Measurements from ENCODE around the gene GMEB2. TPM values are rescaled to one million over a fixed set of nuclear protein-coding genes. Genes with fewer than 3 reads are reported as not detected.
A peak's percentile ranks its signal among the peaks of the same experiment; 100 is the strongest.

GMEB2 gene
- polyA plus RNA-seq, 1 experiment, result 7.4 TPM

DNA sequence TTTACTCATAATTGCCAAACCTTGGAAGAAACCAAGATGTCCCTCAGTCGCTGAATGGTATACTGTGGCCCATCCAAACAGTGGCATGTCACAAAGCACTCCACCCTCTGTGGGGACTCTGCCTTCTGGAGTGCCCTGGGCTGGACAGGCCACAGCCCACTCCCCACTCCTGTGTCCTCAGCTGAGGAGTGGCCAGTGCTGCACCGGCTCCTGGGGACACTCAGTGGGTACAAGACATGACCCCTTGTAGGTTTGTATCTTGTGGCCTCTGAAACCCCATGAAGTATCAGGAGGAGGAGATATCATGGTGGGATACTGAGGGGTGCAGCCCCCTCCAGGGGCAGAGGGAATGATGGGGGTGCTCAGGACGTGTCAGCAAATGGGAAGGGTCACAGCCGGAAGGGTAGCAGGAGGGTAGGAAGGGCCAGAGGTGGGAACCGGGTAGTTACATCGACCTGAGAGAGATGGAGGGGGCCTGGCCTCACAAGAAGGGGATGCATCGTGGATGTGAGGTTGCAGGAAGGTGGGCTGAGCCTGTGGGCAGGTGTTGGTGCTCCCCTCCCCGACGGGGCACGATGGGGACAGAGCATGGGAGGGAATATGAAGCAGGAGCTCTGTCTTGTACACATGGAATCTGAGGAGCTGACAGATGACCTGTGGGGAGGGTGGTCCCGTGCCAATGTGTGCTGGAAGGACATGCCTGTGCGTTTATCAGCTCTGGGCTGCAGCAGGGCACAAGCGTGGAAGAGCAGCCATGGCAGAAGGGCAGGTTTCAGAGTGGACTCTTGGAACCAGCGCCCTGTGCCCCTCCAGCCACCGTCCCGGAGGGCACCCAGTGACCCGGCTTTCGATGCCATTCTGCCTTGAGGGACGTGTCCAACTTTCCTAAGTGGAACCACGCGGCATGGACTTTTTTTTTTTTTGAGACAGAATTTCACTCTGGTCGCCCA is 41.0 kb downstream of the GMEB2 start:
- ChIA-PET POLR2A (no interaction called here), CTCF (no interaction called here)
- H3K4me3 ChIP-seq (ENCODE audit: low read depth, low read length), result no peak overlapping the region
- peaks cover 9% of the 10 kb centered on the region for H3K36me3 ChIP-seq (ENCODE audit: control insufficient read depth, insufficient read depth, low read length)
- no peaks in the 10 kb centered on the region for H3K27me3 ChIP-seq (ENCODE audit: control insufficient read depth, insufficient read depth, low read length)
- TF ChIP-seq, protein P1, sequence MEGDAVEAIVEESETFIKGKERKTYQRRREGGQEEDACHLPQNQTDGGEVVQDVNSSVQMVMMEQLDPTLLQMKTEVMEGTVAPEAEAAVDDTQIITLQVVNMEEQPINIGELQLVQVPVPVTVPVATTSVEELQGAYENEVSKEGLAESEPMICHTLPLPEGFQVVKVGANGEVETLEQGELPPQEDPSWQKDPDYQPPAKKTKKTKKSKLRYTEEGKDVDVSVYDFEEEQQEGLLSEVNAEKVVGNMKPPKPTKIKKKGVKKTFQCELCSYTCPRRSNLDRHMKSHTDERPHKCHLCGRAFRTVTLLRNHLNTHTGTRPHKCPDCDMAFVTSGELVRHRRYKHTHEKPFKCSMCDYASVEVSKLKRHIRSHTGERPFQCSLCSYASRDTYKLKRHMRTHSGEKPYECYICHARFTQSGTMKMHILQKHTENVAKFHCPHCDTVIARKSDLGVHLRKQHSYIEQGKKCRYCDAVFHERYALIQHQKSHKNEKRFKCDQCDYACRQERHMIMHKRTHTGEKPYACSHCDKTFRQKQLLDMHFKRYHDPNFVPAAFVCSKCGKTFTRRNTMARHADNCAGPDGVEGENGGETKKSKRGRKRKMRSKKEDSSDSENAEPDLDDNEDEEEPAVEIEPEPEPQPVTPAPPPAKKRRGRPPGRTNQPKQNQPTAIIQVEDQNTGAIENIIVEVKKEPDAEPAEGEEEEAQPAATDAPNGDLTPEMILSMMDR (IDR thresholded peaks at IDR 0.05; ENCODE audit: insufficient read depth, low read depth, low read length), result no peak
- no peak for DNase-seq (ENCODE audit: low read depth)

DNA sequence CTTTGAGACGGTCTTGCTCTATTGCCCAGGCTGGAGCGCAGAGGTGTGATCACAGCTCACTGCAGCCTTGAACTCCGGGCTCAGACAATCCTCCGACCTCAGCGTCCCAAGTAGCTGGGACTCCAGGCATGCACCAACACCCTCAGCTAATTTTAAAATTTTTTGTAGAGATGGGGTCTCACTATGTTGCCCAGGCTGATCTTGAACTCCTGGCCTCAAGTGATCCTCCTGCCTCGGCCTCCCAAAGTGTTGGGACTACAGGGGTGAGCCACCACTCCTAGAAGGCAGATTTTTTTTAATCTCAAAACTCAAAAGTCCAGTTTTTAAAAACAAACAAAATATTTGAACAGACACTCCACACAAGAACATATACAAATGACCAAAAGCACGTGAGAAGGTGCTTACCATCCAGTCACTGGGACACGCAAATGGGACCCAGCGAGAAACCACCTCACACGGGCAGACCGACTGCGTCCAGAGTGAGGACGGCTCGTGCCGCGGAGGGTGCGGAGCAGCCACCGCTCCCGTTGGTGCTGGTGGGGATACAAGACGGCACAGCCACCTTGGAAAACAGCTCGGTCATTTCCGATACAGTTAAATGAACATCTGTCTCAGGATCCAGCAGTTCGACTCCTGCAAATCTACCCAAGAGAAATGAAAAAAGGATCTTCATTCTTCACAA is 44.4 kb downstream of the GMEB2 start:
- TF ChIP-seq, protein P1 (IDR thresholded peaks at IDR 0.05; ENCODE audit: insufficient read depth, low read depth, low read length), result no peak
- POLR2A ChIA-PET, result interaction anchor here (0.6 kb wide), 1 partner anchor 8 kb away, joined by 6 read pairs; the partner anchor contains the start of gene HELZ2
- Histone ChIP-seq H3K27me3 (ENCODE audit: control insufficient read depth, insufficient read depth, low read length) (no peaks in the 10 kb centered on the region; the same call in 1 of the 2 replicates), H3K36me3 (ENCODE audit: control insufficient read depth, insufficient read depth, low read length) (peaks cover 1% of the 10 kb centered on the region; the same call in 1 of the 2 replicates), H3K4me3 (ENCODE audit: low read depth, low read length) (no peak overlapping the region)
- CTCF ChIA-PET, result interaction anchor here (1.2 to 1.8 kb wide), 2 partner anchors 45 to 391 kb away, joined by 3 to 7 read pairs; partner anchors contain the start of gene PTK6
- no peak for DNase-seq (ENCODE audit: low read depth)

DNA sequence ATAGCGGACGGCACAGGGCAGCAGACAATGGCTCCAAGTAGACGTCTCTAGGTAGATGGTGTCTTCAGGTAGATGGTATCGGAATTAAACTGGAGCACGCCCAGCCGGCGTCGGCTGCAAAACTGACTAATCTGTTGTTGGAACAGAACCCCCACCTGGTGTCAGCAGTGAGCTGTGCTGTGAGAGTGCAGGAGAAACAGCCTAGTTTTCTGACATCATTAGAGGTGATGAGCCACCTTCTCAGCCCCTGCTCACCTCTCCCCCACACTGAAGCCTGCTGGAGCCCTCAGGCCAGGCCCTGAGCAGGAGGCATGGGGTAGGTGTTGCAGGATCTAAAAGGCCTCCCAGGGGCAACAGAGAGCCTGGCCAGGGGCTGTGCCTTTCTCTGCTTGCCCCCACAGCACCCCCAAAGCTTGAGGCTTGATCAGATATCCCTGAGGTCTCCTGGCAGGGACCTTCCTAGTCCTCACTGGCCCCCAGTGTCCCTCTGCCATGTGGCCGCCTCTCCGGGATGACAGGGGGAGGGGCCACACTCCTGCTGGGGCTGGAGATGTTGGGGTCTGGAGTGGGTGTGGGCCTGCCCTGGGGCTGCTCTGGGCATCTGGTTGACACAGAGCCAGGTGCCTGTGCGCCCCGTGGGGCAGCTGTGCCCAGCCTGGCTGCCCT is 46.0 kb downstream of the GMEB2 start:
- CTCF ChIA-PET, result interaction anchor here (1.2 kb wide), 1 partner anchor 284 kb away, joined by 3 read pairs; the partner anchor contains the start of gene TPD52L2
- TF ChIP-seq, protein P1 (IDR thresholded peaks at IDR 0.05; ENCODE audit: insufficient read depth, low read depth, low read length), result peak; percentile 53
- POLR2A ChIA-PET, result interaction anchor here (0.6 kb wide), 1 partner anchor 378 kb away, joined by 3 read pairs; no protein-coding TSS in a partner anchor
- H3K36me3 ChIP-seq (ENCODE audit: control insufficient read depth, insufficient read depth, low read length), result no peaks in the 10 kb centered on the region
- no peak for DNase-seq (ENCODE audit: low read depth)
- no peak overlapping the region for H3K4me3 ChIP-seq (ENCODE audit: low read depth, low read length)
- no peaks in the 10 kb centered on the region; the same call in 1 of the 2 replicates for H3K27me3 ChIP-seq (ENCODE audit: control insufficient read depth, insufficient read depth, low read length)

DNA sequence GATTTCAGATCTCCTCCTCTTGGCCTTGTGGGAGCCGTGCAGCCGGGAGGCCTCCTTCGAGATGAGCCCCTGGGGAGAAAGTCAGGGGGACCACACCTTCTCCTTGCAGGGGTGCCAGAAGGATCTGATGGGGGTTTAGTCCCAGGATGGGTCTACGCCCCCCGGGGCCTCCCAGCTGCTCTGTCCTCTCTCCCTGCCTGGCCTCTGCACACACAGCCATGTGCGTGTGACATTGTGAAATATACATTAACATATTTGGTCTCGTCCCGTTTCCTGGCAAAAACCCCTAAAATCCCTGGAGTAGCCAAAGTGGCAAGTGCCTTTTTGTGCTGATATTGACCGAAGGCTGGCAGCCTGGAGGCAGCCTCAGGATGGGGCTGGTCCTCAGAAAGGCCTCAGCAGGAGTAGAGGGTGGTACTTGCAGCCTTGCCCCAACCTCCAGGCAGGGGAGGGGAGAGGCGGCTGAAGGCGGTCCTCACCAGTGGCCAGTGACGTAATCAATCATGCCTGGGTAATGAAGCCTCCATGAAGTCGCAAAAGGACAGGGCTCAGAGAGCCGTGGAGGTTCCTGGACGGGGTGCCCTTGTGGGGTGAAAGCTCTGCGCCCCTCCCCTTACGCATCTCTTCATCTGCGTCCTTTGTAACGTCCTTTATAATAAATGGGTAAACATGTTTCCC is 47.7 kb downstream of the GMEB2 start:
- TF ChIP-seq, protein P1 (IDR thresholded peaks at IDR 0.05; ENCODE audit: insufficient read depth, low read depth, low read length), result no peak
- H3K36me3 ChIP-seq (ENCODE audit: control insufficient read depth, insufficient read depth, low read length), result no peaks in the 10 kb centered on the region
- ChIA-PET CTCF (interaction anchor here (1.0 kb wide), 1 partner anchor 9 kb away, joined by 3 read pairs; no protein-coding TSS in a partner anchor), POLR2A (no interaction called here)
- DNase-seq (ENCODE audit: low read depth), result no peak
- H3K4me3 ChIP-seq (ENCODE audit: low read depth, low read length), result no peak overlapping the region
- no peaks in the 10 kb centered on the region; the same call in 1 of the 2 replicates for H3K27me3 ChIP-seq (ENCODE audit: control insufficient read depth, insufficient read depth, low read length)

All from BJ (cell line).